ENCODE data around the gene GLI1.

GLI1 gene

DNA sequence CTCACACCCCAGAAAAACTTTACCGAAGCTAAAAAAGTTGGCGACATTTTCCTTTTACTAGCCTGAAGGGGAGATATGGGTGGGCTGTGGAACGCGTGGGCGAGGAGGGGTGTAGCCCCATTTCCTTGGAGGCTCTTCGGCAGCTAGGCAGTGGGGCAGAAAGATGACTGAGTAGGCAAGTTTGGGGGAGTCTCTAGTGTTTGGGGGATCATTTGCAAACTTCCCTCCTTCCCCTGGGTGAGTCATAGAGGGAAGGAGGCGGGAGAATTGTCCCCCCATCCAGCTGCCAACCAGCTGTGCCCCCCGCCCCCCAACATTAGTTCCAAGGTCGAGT lies 2.3 kb downstream of the GLI1 start:
- peak; percentile 26 for DNase-seq

- peak; percentile 82 for DNase-seq
These were observed 2.8 kb downstream of the GLI1 start for GRCh38 chr12:57462251-57462911.

- no peak for DNase-seq
These were observed 3.3 kb downstream of the GLI1 start for GRCh38 chr12:57462912-57463253.

DNA sequence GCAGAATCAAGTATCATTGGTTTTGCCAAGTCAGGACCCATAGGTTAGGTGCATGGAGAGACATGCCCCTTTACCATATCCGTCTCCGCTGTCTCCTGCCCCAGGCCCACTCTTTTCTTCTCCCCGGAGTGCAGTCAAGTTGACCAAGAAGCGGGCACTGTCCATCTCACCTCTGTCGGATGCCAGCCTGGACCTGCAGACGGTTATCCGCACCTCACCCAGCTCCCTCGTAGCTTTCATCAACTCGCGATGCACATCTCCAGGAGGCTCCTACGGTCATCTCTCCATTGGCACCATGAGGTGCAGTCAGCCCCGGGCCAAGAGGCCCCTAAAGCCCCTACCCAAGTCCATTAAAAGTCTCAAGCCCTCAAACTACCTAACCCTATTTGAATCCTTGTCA lies 5.0 kb downstream of the GLI1 start:
- no peak for DNase-seq

DNA sequence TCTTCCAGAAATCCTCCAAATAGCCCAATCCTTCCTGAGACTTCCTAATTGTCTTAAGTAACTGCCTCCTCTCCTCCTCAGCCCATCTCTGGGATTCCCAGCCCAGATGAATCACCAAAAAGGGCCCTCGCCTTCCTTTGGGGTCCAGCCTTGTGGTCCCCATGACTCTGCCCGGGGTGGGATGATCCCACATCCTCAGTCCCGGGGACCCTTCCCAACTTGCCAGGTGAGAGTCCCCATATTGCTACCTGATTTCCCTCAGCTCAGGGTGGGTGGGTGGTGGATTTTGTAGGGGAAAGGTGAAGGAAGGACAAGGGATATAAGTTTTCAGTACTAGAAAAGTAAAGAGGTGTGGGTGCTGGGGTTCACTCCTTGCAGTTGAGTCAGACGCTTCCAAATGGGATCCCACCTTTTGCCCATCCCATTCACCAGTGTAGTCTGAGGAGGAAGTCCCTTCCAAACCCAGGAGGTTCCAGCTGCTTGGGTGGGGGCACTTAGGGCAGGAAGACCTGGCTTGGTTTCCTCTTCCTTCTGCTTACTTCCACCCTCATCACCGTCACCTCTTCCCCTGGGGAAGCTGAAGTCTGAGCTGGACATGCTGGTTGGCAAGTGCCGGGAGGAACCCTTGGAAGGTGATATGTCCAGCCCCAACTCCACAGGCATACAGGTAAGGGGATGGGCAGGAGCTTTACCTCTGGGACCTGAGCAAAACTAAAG lies 5.6 kb downstream of the GLI1 start:
- no peak for DNase-seq

- no peak for DNase-seq
These were observed 6.3 kb downstream of the GLI1 start for GRCh38 chr12:57465747-57466505.

- DNase-seq: no peak
These were observed 7.8 kb downstream of the GLI1 start for GRCh38 chr12:57467212-57467874.

DNA sequence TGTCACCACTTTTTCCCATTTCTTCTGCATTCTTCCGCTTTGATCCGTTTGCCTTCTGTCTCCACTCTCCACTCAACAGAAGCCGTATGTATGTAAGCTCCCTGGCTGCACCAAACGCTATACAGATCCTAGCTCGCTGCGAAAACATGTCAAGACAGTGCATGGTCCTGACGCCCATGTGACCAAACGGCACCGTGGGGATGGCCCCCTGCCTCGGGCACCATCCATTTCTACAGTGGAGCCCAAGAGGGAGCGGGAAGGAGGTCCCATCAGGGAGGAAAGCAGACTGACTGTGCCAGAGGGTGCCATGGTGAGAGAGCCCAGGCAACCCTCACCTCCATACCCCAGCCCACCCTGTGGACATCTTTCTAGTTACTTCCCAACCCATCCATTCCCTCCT lies 8.3 kb downstream of the GLI1 start:
- no peak for DNase-seq

- DNase-seq: no peak
These were observed 9.9 kb downstream of the GLI1 start for GRCh38 chr12:57469296-57470164.

GRCh38 chr12:57470286-57470969 lies 10.8 kb downstream of the GLI1 start:
- no peak for DNase-seq

- DNase-seq: no peak
These were observed 11.5 kb downstream of the GLI1 start for GRCh38 chr12:57470970-57471656.

DNA sequence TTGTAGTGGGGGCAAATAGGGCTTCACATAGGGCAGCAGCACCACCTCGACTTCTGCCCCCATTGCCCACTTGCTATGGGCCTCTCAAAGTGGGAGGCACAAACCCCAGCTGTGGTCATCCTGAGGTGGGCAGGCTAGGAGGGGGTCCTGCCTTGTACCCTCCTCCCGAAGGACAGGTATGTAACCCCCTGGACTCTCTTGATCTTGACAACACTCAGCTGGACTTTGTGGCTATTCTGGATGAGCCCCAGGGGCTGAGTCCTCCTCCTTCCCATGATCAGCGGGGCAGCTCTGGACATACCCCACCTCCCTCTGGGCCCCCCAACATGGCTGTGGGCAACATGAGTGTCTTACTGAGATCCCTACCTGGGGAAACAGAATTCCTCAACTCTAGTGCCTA lies 12.1 kb downstream of the GLI1 start:
- no peak for DNase-seq

- DNase-seq: no peak
These were observed 12.8 kb downstream of the GLI1 start for GRCh38 chr12:57472391-57472790.

- no peak for DNase-seq
These were observed 13.8 kb downstream of the GLI1 start for GRCh38 chr12:57473392-57473791.

DNA sequence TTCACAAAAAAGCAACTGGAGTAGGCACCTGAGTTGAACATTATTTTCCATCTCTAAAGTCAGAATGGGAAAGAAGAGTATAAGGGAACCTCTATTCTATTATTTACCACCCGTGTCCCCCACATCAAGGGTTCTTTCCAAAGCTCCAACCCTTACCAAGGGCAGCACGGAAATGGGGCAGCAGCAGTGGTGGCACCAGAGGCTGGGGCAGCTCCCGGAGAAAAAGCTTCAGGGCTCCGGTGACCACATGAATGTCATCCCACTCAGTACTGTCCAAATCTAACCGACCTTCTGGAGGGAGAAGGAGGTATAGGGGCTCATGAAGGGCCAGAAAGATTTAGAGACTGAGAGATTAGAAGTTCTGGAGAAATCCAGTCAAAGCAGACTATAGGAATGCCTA lies 14.3 kb downstream of the GLI1 start:
- DNase-seq: no peak

DNA sequence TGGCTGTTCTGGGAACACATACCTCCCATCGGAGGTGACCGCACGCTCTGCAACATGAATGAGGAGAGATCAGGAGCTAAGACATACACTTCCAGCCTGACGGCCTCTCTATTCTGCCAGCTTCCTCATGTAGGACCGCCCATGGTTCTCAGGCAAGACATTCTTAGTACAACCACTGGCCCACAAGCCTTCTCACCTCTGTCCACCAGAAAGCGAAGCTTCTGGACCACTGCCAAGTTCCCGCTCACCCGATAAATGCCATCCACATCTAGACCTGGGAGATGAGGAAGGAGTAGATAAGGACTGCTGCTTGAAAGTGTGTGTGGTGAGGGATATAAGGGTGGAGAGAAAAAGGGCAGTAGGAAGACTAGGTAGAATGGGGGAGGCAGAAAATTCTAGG lies 14.8 kb downstream of the GLI1 start:
- no peak for DNase-seq

GRCh38 chr12:57474862-57475261 lies 15.3 kb downstream of the GLI1 start:
- no peak for DNase-seq

DNA sequence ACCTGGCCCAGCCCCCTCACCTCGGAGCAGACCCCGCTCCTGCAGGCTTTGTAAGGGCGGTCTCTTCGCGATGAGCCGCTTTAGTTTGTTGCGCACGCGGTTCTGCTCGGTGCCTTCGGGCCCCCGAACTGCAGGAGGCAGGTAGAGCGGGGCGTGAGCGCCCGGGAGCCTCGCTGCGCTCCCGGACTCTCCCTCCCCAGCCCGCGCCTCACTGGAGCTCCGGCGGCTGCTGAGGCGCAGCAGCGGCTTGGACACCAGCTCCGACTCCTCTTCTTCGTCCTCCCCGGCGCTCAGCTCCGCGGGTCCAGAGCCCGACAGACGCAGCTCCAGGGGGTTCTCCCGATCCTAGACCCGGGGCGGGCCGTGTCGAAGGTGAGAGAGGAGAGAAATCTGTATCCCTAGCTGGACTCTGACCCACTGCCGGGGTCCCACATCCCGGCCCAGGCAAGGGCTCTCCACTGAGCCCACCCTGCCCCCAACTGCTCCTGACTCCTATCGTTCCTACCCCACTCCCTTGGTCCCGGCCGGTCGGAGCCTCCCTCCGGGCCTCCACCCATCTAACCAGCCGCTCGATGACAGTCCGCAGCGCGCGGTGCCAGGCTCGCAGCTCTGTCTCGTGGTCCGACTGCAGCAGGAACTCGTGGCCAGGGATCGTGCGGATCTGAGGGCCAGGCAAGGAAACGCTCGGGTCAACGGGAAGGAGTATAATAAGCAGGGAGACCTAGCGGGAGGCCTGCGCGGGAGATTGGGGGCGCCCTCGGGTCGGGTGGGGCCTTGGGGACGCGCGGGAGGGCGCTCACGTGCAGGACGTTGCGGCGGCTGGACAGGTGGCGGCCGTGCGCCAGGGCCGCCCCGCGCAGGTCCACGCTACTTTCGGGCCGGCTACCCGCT lies 15.9 kb downstream of the GLI1 start:
- DNase-seq: no peak

- peak; percentile 41 for DNase-seq
These were observed 16.8 kb downstream of the GLI1 start for GRCh38 chr12:57476162-57476992.
